ENCODE results near the gene GRHPR. TPM values are rescaled to one million over a fixed set of nuclear protein-coding genes. Genes with fewer than 3 reads are reported as not detected.

The GRHPR gene
- total RNA-seq, 1 donor from 2014 or later = 88.1 TPM

Other genes with a start within 250 kb of the GRHPR start
- gene ZBTB5, start 42.8 kb downstream of the GRHPR start, total RNA-seq = 11.3 and 12.3 TPM in 2 replicates
- 20.5 and 23.2 TPM in 2 replicates for gene POLR1E, start 63.3 kb downstream of the GRHPR start, total RNA-seq
- 11.7 and 12.7 TPM in 2 replicates for gene FBXO10, start 153.7 kb downstream of the GRHPR start, total RNA-seq
- gene TOMM5, start 169.9 kb downstream of the GRHPR start, total RNA-seq = 125 and 137 TPM in 2 replicates
- gene FRMPD1, start 228.3 kb downstream of the GRHPR start, total RNA-seq = 0.05 and 0.07 TPM in 2 replicates

Data from astrocyte (in vitro differentiated cells and primary cell).